Spleen (tissue), 11 donors: ENCODE data around the gene MAS1L. TPM values are rescaled to one million over a fixed set of nuclear protein-coding genes. Genes with fewer than 3 reads are reported as not detected.
"Not testable (repeated sequence)": the region's sequence is repeated elsewhere in the genome, so short reads cannot be mapped to it uniquely, and the experiment has no call there.

Experiments used
- DNase-seq: peaks from one replicate; pipeline ENCODE4 v3.0.0-alpha.2; 2020
- H3K27ac ChIP-seq, 8 donors: fragments of 200-600 bp; sonication (generic) in 7 of 8; 1 replicate in 4 of 8; 2 replicates in 4 of 8; pipeline versions ENCODE4 v1.5.0 to v1.8.0; 2016 to 2021; ENCODE audit warnings: inconsistent platforms in 4 of 8, mild to moderate bottlenecking in 4 of 8, moderate library complexity in 1 of 8
- H3K27me3 ChIP-seq, 7 donors: fragments of 200-600 bp; sonication (generic) in 6 of 7; replicated peaks in 1 of 7; 1 replicate in 4 of 7; 2 replicates in 3 of 7; pipeline versions ENCODE4 v1.5.0 to v1.8.0; 2016 to 2021; ENCODE audit warnings: inconsistent platforms in 3 of 7, mild to moderate bottlenecking in 1 of 7
- H3K36me3 ChIP-seq, 6 donors: fragments of 200-600 bp; sonication (generic) in 5 of 6; 1 replicate in 4 of 6; 2 replicates in 2 of 6; pipeline versions ENCODE4 v1.5.0 to v1.8.0; 2016 to 2021; ENCODE audit warnings: inconsistent platforms in 2 of 6
- H3K4me1 ChIP-seq, 6 donors: fragments of 200-600 bp; sonication (generic) in 5 of 6; 1 replicate in 3 of 6; 2 replicates in 3 of 6; pipeline versions ENCODE4 v1.5.0 to v1.8.0; 2016 to 2021; ENCODE audit warnings: inconsistent platforms in 3 of 6
- H3K4me3 ChIP-seq, 8 donors: fragments of 200-600 bp; sonication (generic) in 7 of 8; 1 replicate in 4 of 8; 2 replicates in 4 of 8; pipeline versions ENCODE4 v1.5.0 to v1.8.0; 2016 to 2021; ENCODE audit warnings: inconsistent platforms in 4 of 8, mild to moderate bottlenecking in 4 of 8, moderate library complexity in 2 of 8
- H3K9me3 ChIP-seq, 8 donors: fragments of 200-600 bp; sonication (generic) in 7 of 8; 1 replicate in 4 of 8; 2 replicates in 4 of 8; pipeline versions ENCODE4 v1.5.0 to v1.8.0; 2016 to 2021; ENCODE audit warnings: inconsistent platforms in 4 of 8
- CTCF ChIP-seq, 11 experiments: fragments of 200-600 bp in 7 of 11; fragments of 450-650 bp in 4 of 11; sonication (generic) in 4 of 11; IDR thresholded peaks in 8 of 11; conservative IDR thresholded peaks in 3 of 11; 1 replicate in 7 of 11; 2 replicates in 4 of 11; pipeline versions ENCODE4 v1.4.0 to v1.8.0; 2016 to 2021; ENCODE audit warnings: antibody characterized with exemption in 11 of 11, inconsistent platforms in 4 of 11, mild to moderate bottlenecking in 1 of 11
- POLR2A ChIP-seq, 3 donors: fragments of 450-650 bp; IDR thresholded peaks; one replicate each; pipeline ENCODE4 v1.5.1; 2017; ENCODE audit warnings: antibody characterized with exemption in 3 of 3, mild to moderate bottlenecking in 1 of 3
- POLR2AphosphoS5 ChIP-seq, 3 donors: sonication (generic); formaldehyde crosslinking; IDR thresholded peaks; one replicate each; pipeline ENCODE4 v1.5.1; 2017; ENCODE audit warnings: antibody characterized with exemption in 3 of 3
- WGBS, 5 donors: extraction: QIAGEN DNeasy Blood & Tissue Kit in 3 of 5; methylation state at CpG; one replicate each; pipeline versions ENCODE4 v1.1.5 to v1.1.7; 2013 to 2018; 5-methylcytosine and 5-hydroxymethylcytosine counted together
- intact Hi-C: fragments of 100-400 bp; cut with DNase I; formaldehyde crosslinking; loops from one replicate; pipeline ENCODE4 v1.15.0; 2023; ENCODE audit warnings: low total_unique reads
- polyA plus RNA-seq, 3 donors: library from polyadenylated mRNA; stranded (reverse); fragments of 200-250 nt; gene quantifications; one replicate each; pipeline ENCODE4 v1.2.1, GENCODE V29; 2013
- total RNA-seq, 7 donors: library from RNA; depleted of rRNA in 3 of 7; stranded (reverse); fragments of >200 nt in 3 of 7; fragmentation: NEBNext Ultra II Directional in 4 of 7; extraction: Animal tissue kit (Norgen Biotek cat#: 25700) in 4 of 7; gene quantifications; one replicate each; pipeline versions ENCODE4 v1.1.0 to v1.2.1, GENCODE V29; 2016 to 2021
- donor health status: healthy with polysubstance abuse.
- donor health status: DM: no; HTN: no; CAD: no; lungs with moderate emphysema.
- donor health status: DM: no; HTN: no; CAD: no.
- donor health status: Bipolar disorder and iron deficiency.
- donor health status: healthy.
- donor health status: DM: no; HTN: no; CAD: no.
- donor health status: DM: yes; HTN: yes; CAD: no.

The MAS1L gene
- total and polyA plus RNA-seq, 10 donors: not detected

DNA sequence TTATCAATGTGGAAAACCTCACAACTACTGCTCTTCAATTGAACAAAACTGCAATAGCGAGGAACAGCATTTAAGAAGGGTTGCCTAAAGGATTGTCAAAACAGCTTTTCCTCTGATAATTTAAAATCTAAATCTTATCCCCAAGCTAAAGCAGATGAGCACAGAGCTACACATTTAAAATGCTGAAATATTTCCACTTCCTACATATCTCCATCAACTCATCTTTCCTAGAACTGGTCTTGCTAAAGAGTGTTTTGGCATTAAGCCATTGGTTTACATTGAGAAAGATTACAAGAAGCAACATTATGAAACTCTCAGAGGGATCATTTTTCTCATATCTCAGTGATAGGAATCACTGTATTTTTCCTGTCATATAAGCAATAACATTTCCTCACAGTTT is 45.0 kb downstream of the MAS1L start:
- no peak for DNase-seq
- Histone ChIP-seq H3K4me1 (no peaks in the 10 kb centered on the region), H3K27ac (no peak overlapping the region), H3K9me3 (peaks cover 0 to 11% (median 0%) of the 10 kb centered on the region in 8 donors), H3K36me3 (no peaks in the 10 kb centered on the region), H3K27me3 (peaks cover 0 to 38% (median 4%) of the 10 kb centered on the region in 7 donors), H3K4me3 (no peak overlapping the region)
- intact Hi-C loops: no loop called here
- TF ChIP-seq POLR2A (IDR thresholded peaks at IDR 0.05) (no peak), CTCF (IDR thresholded peaks at IDR 0.05 in 8 of 11, conservative IDR thresholded peaks at IDR 0.05 in 3 of 11) (no peak), POLR2AphosphoS5 (IDR thresholded peaks at IDR 0.05) (no peak)
- 74 to 100% (median 81%) methylated on average over 1 of the region's 1 CpG for WGBS, 5 donors

GRCh38 chr6:29439006-29439405 is 48.8 kb downstream of the MAS1L start, which contains the start of gene OR10C1:
TSS of gene OR10C1 (plus strand) at chr6:29439306. CDS start at chr6:29440016, 710 bp downstream.
- H3K4me3 ChIP-seq: no peak within 1 kb of the TSS
- no peaks in the 10 kb centered on the region for H3K4me1 ChIP-seq
- TF ChIP-seq POLR2AphosphoS5 (IDR thresholded peaks at IDR 0.05) (no peak), POLR2A (IDR thresholded peaks at IDR 0.05) (no peak), CTCF (IDR thresholded peaks at IDR 0.05 in 8 of 11, conservative IDR thresholded peaks at IDR 0.05 in 3 of 11) (no peak)
- H3K36me3 ChIP-seq: no peaks in the 10 kb centered on the region
- no peak within 1 kb of the TSS for H3K27ac ChIP-seq
- H3K27me3 ChIP-seq: peaks cover 0 to 21% (median 0%) of the 10 kb centered on the region in 7 donors
- DNase-seq: no peak
- intact Hi-C loops: no loop called here
- H3K9me3 ChIP-seq: peaks cover 0 to 6% (median 0%) of the 10 kb centered on the region in 8 donors

GRCh38 chr6:29436730-29437129 is 51.0 kb downstream of the MAS1L start:
- 73 to 80% (median 78%) methylated on average over 18 of the region's 18 CpGs for WGBS, 5 donors
- H3K4me1 ChIP-seq, intact Hi-C loops, H3K36me3 ChIP-seq, H3K9me3 ChIP-seq, H3K27ac ChIP-seq, H3K4me3 ChIP-seq, DNase-seq: not testable (repeated sequence)
- peaks cover 0 to 21% (median 0%) of the 10 kb centered on the region in 7 donors for H3K27me3 ChIP-seq

Other genes starting within 250 kb of the MAS1L start
- gene OR14J1, start 186.3 kb downstream of the MAS1L start, total RNA-seq: not detected
- not detected for gene OR14J1, start 186.3 kb downstream of the MAS1L start, polyA plus RNA-seq
- not detected for gene OR5V1, start 119.1 kb downstream of the MAS1L start, total RNA-seq
- not detected for gene OR5V1, start 119.1 kb downstream of the MAS1L start, polyA plus RNA-seq
- not detected for gene OR12D3, start 112.7 kb downstream of the MAS1L start, total RNA-seq
- not detected for gene OR12D3, start 112.7 kb downstream of the MAS1L start, polyA plus RNA-seq
- not detected for gene OR12D2, start 92.3 kb downstream of the MAS1L start, total RNA-seq
- not detected for gene OR12D2, start 92.3 kb downstream of the MAS1L start, polyA plus RNA-seq
- gene OR12D1, start 73.0 kb downstream of the MAS1L start, total RNA-seq: not detected
- gene OR12D1, start 73.0 kb downstream of the MAS1L start, polyA plus RNA-seq: not detected
- gene OR10C1, start 48.6 kb downstream of the MAS1L start, total RNA-seq: not detected
- not detected for gene OR10C1, start 48.6 kb downstream of the MAS1L start, polyA plus RNA-seq
- not detected for gene OR11A1, start 30.9 kb downstream of the MAS1L start, total RNA-seq
- gene OR11A1, start 30.9 kb downstream of the MAS1L start, polyA plus RNA-seq: not detected
- gene OR2H1, start 30.8 kb downstream of the MAS1L start, total RNA-seq: not detected
- gene OR2H1, start 30.8 kb downstream of the MAS1L start, polyA plus RNA-seq: not detected
- 10 to 100 TPM; 10.8 to 64.3 (median 17.2) TPM for gene UBD, start 71.8 kb upstream of the MAS1L start, total RNA-seq
- gene UBD, start 71.8 kb upstream of the MAS1L start, polyA plus RNA-seq: 100 to 1,000 TPM in 1 of 3 donors, 10 to 100 TPM in 2; 59.7 to 121 (median 62.1) TPM
- not detected for gene OR2H2, start 97.2 kb upstream of the MAS1L start, total RNA-seq
- not detected for gene OR2H2, start 97.2 kb upstream of the MAS1L start, polyA plus RNA-seq
- gene GABBR1, start 145.2 kb upstream of the MAS1L start, total RNA-seq: 100 to 1,000 TPM in 1 of 7 donors, 10 to 100 TPM in 6; 52.8 to 122 (median 70.4) TPM
- 10 to 100 TPM; 13.8 to 45.4 (median 39.1) TPM for gene GABBR1, start 145.2 kb upstream of the MAS1L start, polyA plus RNA-seq
- gene MOG, start 169.1 kb upstream of the MAS1L start, total RNA-seq: not detected
- not detected for gene MOG, start 169.1 kb upstream of the MAS1L start, polyA plus RNA-seq
- gene ZFP57, start 193.2 kb upstream of the MAS1L start, total RNA-seq: 1 to 10 TPM in 1 of 7 donors, under 1 TPM in 2, not detected in 4; 0.37 to 2.8 (median 0.55) TPM
- gene ZFP57, start 193.2 kb upstream of the MAS1L start, polyA plus RNA-seq: 1 to 10 TPM in 1 of 3 donors, not detected in 2; 6.8 TPM
- gene HLA-F, start 235.5 kb upstream of the MAS1L start, total RNA-seq: 100 to 1,000 TPM; 402 to 532 (median 496) TPM
- gene HLA-F, start 235.5 kb upstream of the MAS1L start, polyA plus RNA-seq: 100 to 1,000 TPM; 501 to 663 (median 577) TPM